H1 (cell line): ENCODE measurements around the gene ZNF385B. TPM values are rescaled to one million over a fixed set of nuclear protein-coding genes. Genes with fewer than 3 reads are reported as not detected.

Experiments
- CTCF ChIA-PET: fragments of 300-600 bp; sonication (Branson Sonifier 250); formaldehyde crosslinking; loops from one replicate; lab custom pipeline; 2021; ENCODE audit not compliant: partially characterized antibody; lab: Charles Lee
- POLR2A ChIA-PET: fragments of 300-600 bp; sonication (Branson Sonifier 250); formaldehyde crosslinking; loops from one replicate; lab custom pipeline; 2021; ENCODE audit warnings: inconsistent platforms; ENCODE audit not compliant: partially characterized antibody; lab: Charles Lee
- DNase-seq, 2 experiments: peaks; one replicate each; pipeline versions ENCODE4 v3.0.0 to v3.0.0-alpha.2; 2010 to 2022; ENCODE audit warnings: low spot score in 2 of 2, low read depth in 1 of 2, mixed read lengths in 1 of 2
- FAIRE-seq: peaks from 2 replicates; lab custom pipeline; 2011; peaks lifted over from hg19 to GRCh38; lab: Jason Lieb, UNC
- H2AFZ ChIP-seq: 2 replicates; pipeline ENCODE4 v1.8.1; 2012; ENCODE audit warnings: low read length, inconsistent platforms
- H2AK5ac ChIP-seq: 2 replicates; pipeline ENCODE4 v1.6.1; 2013; ENCODE audit warnings: low read depth, low read length
- H2BK120ac ChIP-seq: replicated peaks from 2 replicates; pipeline ENCODE3; 2013; ENCODE audit warnings: low read depth, low read length, inconsistent platforms
- H2BK12ac ChIP-seq: 2 replicates; pipeline ENCODE4 v1.6.1; 2013; ENCODE audit warnings: low read depth, low read length
- H2BK15ac ChIP-seq: 2 replicates; pipeline ENCODE4 v1.6.1; 2013; ENCODE audit warnings: low read length
- H2BK20ac ChIP-seq: 2 replicates; pipeline ENCODE4 v1.6.1; 2013; ENCODE audit warnings: low read length
- H2BK5ac ChIP-seq: 2 replicates; pipeline ENCODE4 v1.6.1; 2013; ENCODE audit warnings: low read depth, low read length
- H3K14ac ChIP-seq: 2 replicates; pipeline ENCODE4 v1.6.1; 2013; ENCODE audit warnings: inconsistent platforms; ENCODE audit not compliant: insufficient read length
- H3K18ac ChIP-seq: 2 replicates; pipeline ENCODE4 v1.6.1; 2013; ENCODE audit warnings: low read length; ENCODE audit errors: extremely low read depth
- H3K23ac ChIP-seq: 2 replicates; pipeline ENCODE4 v1.6.1; 2013; ENCODE audit warnings: inconsistent platforms; ENCODE audit not compliant: insufficient read length
- H3K23me2 ChIP-seq: 2 replicates; pipeline ENCODE4 v1.6.1; 2013; ENCODE audit warnings: low read depth, low read length
- H3K27ac ChIP-seq: 2 replicates; pipeline ENCODE4 v1.6.1; 2011; ENCODE audit warnings: low read depth, low read length, inconsistent platforms
- H3K27me3 ChIP-seq, 4 experiments: replicated peaks in 1 of 4; 1 replicate in 1 of 4; 2 replicates in 3 of 4; pipeline versions ENCODE4 v1.6.1 to v1.8.1; 2011 to 2013; ENCODE audit warnings: low read length in 3 of 4, mild to moderate bottlenecking in 3 of 4, inconsistent platforms in 2 of 4, mixed read lengths in 2 of 4, moderate library complexity in 1 of 4; ENCODE audit not compliant: control insufficient read depth in 3 of 4, insufficient read depth in 3 of 4; ENCODE audit errors: extremely low read depth in 1 of 4
- H3K36me3 ChIP-seq, 4 experiments: 2 replicates each; pipeline versions ENCODE4 v1.6.1 to v1.8.1; 2011 to 2013; ENCODE audit warnings: mild to moderate bottlenecking in 4 of 4, low read length in 3 of 4, moderate library complexity in 2 of 4, control low read depth in 1 of 4, inconsistent platforms in 1 of 4; ENCODE audit not compliant: insufficient read depth in 4 of 4, control insufficient read depth in 2 of 4
- H3K4ac ChIP-seq: replicated peaks from 2 replicates; pipeline ENCODE3; 2013; ENCODE audit warnings: low read length, low read depth, mixed read lengths, inconsistent platforms; ENCODE audit not compliant: insufficient read length
- H3K4me1 ChIP-seq, 4 experiments: replicated peaks in 1 of 4; 1 replicate in 1 of 4; 2 replicates in 3 of 4; pipeline versions ENCODE4 v1.6.1 to v1.8.1; 2011 to 2013; ENCODE audit warnings: low read length in 3 of 4, inconsistent platforms in 2 of 4, mixed read lengths in 1 of 4; ENCODE audit not compliant: insufficient read depth in 4 of 4, control insufficient read depth in 3 of 4
- H3K4me2 ChIP-seq, 2 experiments: 2 replicates each; pipeline versions ENCODE4 v1.6.1 to v1.8.1; 2011 to 2013; ENCODE audit warnings: low read depth in 2 of 2, low read length in 2 of 2, control low read depth in 1 of 2, inconsistent platforms in 1 of 2, mild to moderate bottlenecking in 1 of 2; ENCODE audit not compliant: insufficient read depth in 1 of 2
- H3K4me3 ChIP-seq, 4 experiments: fragments of 200-600, 300-600 bp in 1 of 4; sonication (generic), shearing (Covaris generic), sonication (Bioruptor Twin) in 1 of 4; 2 replicates each; pipeline versions ENCODE4 v1.5.1 to v1.8.1; 2011 to 2016; ENCODE audit warnings: low read length in 4 of 4, low read depth in 3 of 4, control low read depth in 2 of 4, inconsistent platforms in 2 of 4, mild to moderate bottlenecking in 2 of 4, mixed read lengths in 1 of 4, moderate library complexity in 1 of 4; ENCODE audit not compliant: insufficient read depth in 2 of 4; ENCODE audit errors: extremely low read depth in 1 of 4
- H3K56ac ChIP-seq: replicated peaks from 2 replicates; pipeline ENCODE3; 2013; ENCODE audit warnings: low read depth, mild to moderate bottlenecking, mixed read lengths, low read length, inconsistent platforms; ENCODE audit not compliant: insufficient read length
- H3K79me1 ChIP-seq: 2 replicates; pipeline ENCODE4 v1.6.1; 2013; ENCODE audit warnings: low read depth, low read length, control low read depth
- H3K79me2 ChIP-seq, 2 experiments: 2 replicates each; pipeline versions ENCODE4 v1.6.1 to v1.8.1; 2012 to 2013; ENCODE audit warnings: low read length in 2 of 2, mild to moderate bottlenecking in 2 of 2, inconsistent platforms in 1 of 2; ENCODE audit not compliant: insufficient read depth in 2 of 2, control insufficient read depth in 1 of 2
- H3K9ac ChIP-seq, 4 experiments: replicated peaks in 1 of 4; 1 replicate in 1 of 4; 2 replicates in 3 of 4; pipeline versions ENCODE4 v1.6.1 to v1.8.1; 2011 to 2013; ENCODE audit warnings: low read depth in 3 of 4, low read length in 3 of 4, control low read depth in 2 of 4, mild to moderate bottlenecking in 2 of 4, moderate library complexity in 2 of 4, inconsistent platforms in 1 of 4; ENCODE audit errors: extremely low read depth in 1 of 4
- H3K9me3 ChIP-seq, 2 experiments: 2 replicates each; pipeline versions ENCODE4 v1.6.1 to v1.8.1; 2012 to 2013; ENCODE audit warnings: mild to moderate bottlenecking in 2 of 2, moderate library complexity in 2 of 2, control low read depth in 1 of 2, inconsistent platforms in 1 of 2, low read depth in 1 of 2, low read length in 1 of 2, mixed read lengths in 1 of 2; ENCODE audit not compliant: insufficient read depth in 2 of 2
- H4K20me1 ChIP-seq, 2 experiments: replicated peaks in 1 of 2; 2 replicates each; pipeline versions ENCODE3 to v1.8.1; 2011 to 2013; ENCODE audit warnings: inconsistent platforms in 2 of 2, low read length in 2 of 2, mild to moderate bottlenecking in 1 of 2; ENCODE audit not compliant: insufficient read depth in 2 of 2, control insufficient read depth in 1 of 2
- H4K5ac ChIP-seq: 2 replicates; pipeline ENCODE4 v1.6.1; 2013; ENCODE audit warnings: low read length, low read depth, mixed read lengths, inconsistent platforms; ENCODE audit not compliant: insufficient read length
- H4K8ac ChIP-seq: 2 replicates; pipeline ENCODE4 v1.8.0; 2013; ENCODE audit warnings: mild to moderate bottlenecking, moderate library complexity, low read length, inconsistent platforms; ENCODE audit not compliant: insufficient read depth; ENCODE audit errors: extremely low read depth
- H4K91ac ChIP-seq: replicated peaks from 2 replicates; pipeline ENCODE3; 2013; ENCODE audit warnings: low read length, mixed read lengths, inconsistent platforms; ENCODE audit not compliant: insufficient read length
- ATF2 ChIP-seq: IDR thresholded peaks from 2 replicates; pipeline ENCODE4 v1.6.1; 2012; ENCODE audit warnings: low read length, inconsistent platforms
- BACH1 ChIP-seq: IDR thresholded peaks from 2 replicates; pipeline ENCODE4 v1.6.1; 2012; ENCODE audit warnings: low read length, improper control_type of control experiment
- CBX5 ChIP-seq: fragments of 300-800, 300-1000 bp; sonication (generic); IDR thresholded peaks from 2 replicates; pipeline ENCODE4 v1.7.1; 2016; ENCODE audit warnings: antibody characterized with exemption, low read length, low read depth
- KDM1A ChIP-seq: fragments of 200-600, 300-600 bp; sonication (generic); IDR thresholded peaks from 2 replicates; pipeline ENCODE4 v1.7.1; 2016; ENCODE audit warnings: mild to moderate bottlenecking, low read length, borderline replicate concordance
- POLR2A ChIP-seq, 2 experiments: IDR thresholded peaks; 1 replicate in 1 of 2; 2 replicates in 1 of 2; pipeline ENCODE4 v1.6.1; 2011; ENCODE audit warnings: low read depth in 2 of 2, low read length in 2 of 2, mild to moderate bottlenecking in 2 of 2; ENCODE audit errors: control extremely low read depth in 1 of 2
- SP1 ChIP-seq: IDR thresholded peaks from 2 replicates; pipeline ENCODE4 v1.6.1; 2011; ENCODE audit warnings: low read depth, low read length
- WGBS, 2 experiments: shearing (Covaris generic) in 1 of 2; methylation state at CpG; one replicate each; pipeline versions ENCODE4 v1.1.6 to v1.1.7; 2013 to 2015; ENCODE audit warnings: low lambda C conversion rate in 2 of 2, mixed read lengths in 2 of 2, inconsistent platforms in 1 of 2, low coverage in 1 of 2, missing lambda C conversion rate in 1 of 2; ENCODE audit not compliant: insufficient replicate concordance in 2 of 2, insufficient coverage in 1 of 2, insufficient read length in 1 of 2; ENCODE audit errors: extremely low coverage in 1 of 2, missing lambda C conversion rate in 1 of 2; 5-methylcytosine and 5-hydroxymethylcytosine counted together
- polyA plus RNA-seq, 7 experiments: library from polyadenylated mRNA; depleted of rRNA in 3 of 7; stranded (reverse) in 5 of 7; unstranded in 2 of 7; fragments of >200 nt in 5 of 7; fragments of 200-250 nt in 2 of 7; gene quantifications; 1 replicate in 5 of 7; 2 replicates in 1 of 7; 4 replicates in 1 of 7; pipeline versions ENCODE4 v1.2.1 to v1.2.3, GENCODE V29; 2011 to 2013; ENCODE audit warnings: missing spikeins in 2 of 7, mixed read lengths in 2 of 7
- total RNA-seq: library from RNA; stranded (reverse); fragmentation: NEBNext Ultra II Directional; extraction: Animal tissue kit (Norgen Biotek cat#: 25700); gene quantifications from 2 replicates; pipeline ENCODE4 v1.2.1, GENCODE V29; 2021

Gene ZNF385B
- total and polyA plus RNA-seq, 2 of the 8 experiments (the other 6 are each of a cell fraction or from before 2014, with no cell fraction given): 1.1 to 3.7 TPM

- CTCF ChIA-PET: interaction anchor here (1.7 kb wide), 1 partner anchor 16 kb away, joined by 4 read pairs; no protein-coding TSS in a partner anchor
- Histone ChIP-seq H3K56ac (no peak overlapping the region), H4K5ac (no peak overlapping the region), H3K4ac (no peak overlapping the region), H2AK5ac (no peak overlapping the region), H4K8ac (no peak overlapping the region), H2BK5ac (no peak overlapping the region), H4K20me1 (no peaks in the 10 kb centered on the region), H3K23ac (no peak overlapping the region), H2AFZ (no peak overlapping the region), H3K23me2 (no peaks in the 10 kb centered on the region), H3K27ac (no peak overlapping the region), H3K27me3 (peaks cover 0 to 1% (median 0%) of the 10 kb centered on the region in 4 experiments; a peak in 1 of 7 replicates), H4K91ac (no peak overlapping the region), H3K14ac (no peak overlapping the region), H2BK120ac (no peak overlapping the region), H3K9me3 (no peaks in the 10 kb centered on the region), H2BK20ac (no peak overlapping the region), H2BK15ac (no peak overlapping the region), H3K4me1 (no peaks in the 10 kb centered on the region), H3K79me2 (no peaks in the 10 kb centered on the region), H3K18ac (no peak overlapping the region), H3K36me3 (no peaks in the 10 kb centered on the region), H3K4me2 (no peak overlapping the region), H2BK12ac (no peak overlapping the region), H3K4me3 (no peak overlapping the region), H3K79me1 (no peaks in the 10 kb centered on the region), H3K9ac (no peak overlapping the region)
- TF ChIP-seq POLR2A (IDR thresholded peaks at IDR 0.05; ENCODE audit: control extremely low read depth in 1 of 2, low read depth in 2 of 2, low read length in 2 of 2) (no peak), KDM1A (no peak), CBX5 (no peak), ATF2 (no peak), SP1 (no peak), BACH1 (no peak)
- POLR2A ChIA-PET: no interaction called here
- WGBS, 2 experiments: 0% methylated on average over 2 of the region's 2 CpGs; no CpG with 5 or more reads in 1 of the 2 experiments
- FAIRE-seq: no peak
- DNase-seq: no peak
These were observed 209.1 kb downstream of the ZNF385B start for GRCh38 chr2:179652296-179652695.
